NCI-H1417 (cell line): ENCODE measurements around the gene HOXD9.

Experiments used
- DNase-seq, 3 experiments: peaks; one replicate each; lab custom pipeline; 2025; lab: John Stamatoyannopoulos, UW

HOXD9 gene

GRCh38 chr2:176152350-176153181, 30.0 kb downstream of the HOXD9 start:
- DNase-seq, result peak in 2 of 3 experiments; percentile 75 to 76

- no peak for DNase-seq
Observed at GRCh38 chr2:176154576-176155252, 32.2 kb downstream of the HOXD9 start.

GRCh38 chr2:176155356-176156044, 33.0 kb downstream of the HOXD9 start:
- no peak for DNase-seq

GRCh38 chr2:176156301-176156806, 33.8 kb downstream of the HOXD9 start:
- DNase-seq, result no peak

- no peak for DNase-seq
Observed at GRCh38 chr2:176156807-176157498, 34.4 kb downstream of the HOXD9 start, which contains the start of gene HOXD3. TSS of gene HOXD3 (plus strand) at chr2:176157307. CDS start at chr2:176169115, 11,808 bp downstream.

- DNase-seq, result no peak
Observed at GRCh38 chr2:176157499-176158185, 35.1 kb downstream of the HOXD9 start.

- DNase-seq, result no peak
Observed at GRCh38 chr2:176158186-176158591, 35.7 kb downstream of the HOXD9 start.

- DNase-seq, result no peak
Observed at GRCh38 chr2:176158855-176159662, 36.5 kb downstream of the HOXD9 start.

- no peak for DNase-seq
Observed at GRCh38 chr2:176159663-176160250, 37.2 kb downstream of the HOXD9 start.

GRCh38 chr2:176160251-176160985, 37.9 kb downstream of the HOXD9 start:
- DNase-seq, result no peak

GRCh38 chr2:176160986-176161824, 38.7 kb downstream of the HOXD9 start:
- no peak for DNase-seq

GRCh38 chr2:176161825-176162626, 39.5 kb downstream of the HOXD9 start:
- no peak for DNase-seq

- no peak for DNase-seq
Observed at GRCh38 chr2:176162911-176163671, 40.6 kb downstream of the HOXD9 start.

GRCh38 chr2:176163672-176164056, 41.1 kb downstream of the HOXD9 start:
- DNase-seq, result no peak

- DNase-seq, result peak in 2 of 3 experiments; percentile 4 to 18
Observed at GRCh38 chr2:176164201-176164600, 41.7 kb downstream of the HOXD9 start.

- no peak for DNase-seq
Observed at GRCh38 chr2:176164611-176165369, 42.3 kb downstream of the HOXD9 start.
